HFFc6 (cell line): ENCODE measurements around the gene KCNMA1. TPM values are rescaled to one million over a fixed set of nuclear protein-coding genes. Genes with fewer than 3 reads are reported as not detected.

Experiments used
- DNase-seq: peaks from one replicate; pipeline ENCODE4 v3.0.0-alpha.2; 2018
- H3K27ac Mint-ChIP-seq: 2 replicates; pipeline ENCODE4 v1.8.0; 2020; ENCODE audit warnings: mild to moderate bottlenecking, mixed read lengths
- H3K27me3 Mint-ChIP-seq: 2 replicates; pipeline ENCODE4 v1.8.0; 2021; ENCODE audit warnings: mild to moderate bottlenecking, moderate library complexity, mixed read lengths; ENCODE audit not compliant: insufficient read depth
- H3K36me3 Mint-ChIP-seq: 2 replicates; pipeline ENCODE4 v1.8.0; 2021; ENCODE audit warnings: low read depth, mixed read lengths
- H3K4me1 Mint-ChIP-seq: 2 replicates; pipeline ENCODE4 v1.8.0; 2020; ENCODE audit warnings: low read depth, mixed read lengths
- H3K4me3 Mint-ChIP-seq: 2 replicates; pipeline ENCODE4 v1.8.0; 2020; ENCODE audit warnings: mild to moderate bottlenecking, moderate library complexity, mixed read lengths
- H3K9me3 Mint-ChIP-seq: 2 replicates; pipeline ENCODE4 v1.8.0; 2020; ENCODE audit warnings: mild to moderate bottlenecking, mixed read lengths
- CTCF ChIP-seq: fragments of 200-600 bp; sonication (generic); IDR thresholded peaks from 2 replicates; pipeline ENCODE4 v1.5.0; 2021; ENCODE audit warnings: antibody characterized with exemption, mild to moderate bottlenecking
- total RNA-seq, 6 experiments: library from RNA; stranded (reverse); fragmentation: NEBNext Ultra II Directional; extraction: Animal tissue kit (Norgen Biotek cat#: 25700); gene quantifications; 2 replicates in 1 of 6; 3 replicates in 5 of 6; pipeline ENCODE4 v1.2.3, GENCODE V29; 2021

The KCNMA1 gene
- total RNA-seq, 6 experiments from 2014 or later: 87.1 to 191 (median 93.5) TPM

- TF ChIP-seq CTCF: no peak
- Mint-ChIP-seq H3K4me3 (no peak overlapping the region), H3K36me3 (peaks cover 6% of the 10 kb centered on the region; the same call in 1 of the 2 replicates), H3K9me3 (no peaks in the 10 kb centered on the region), H3K27me3 (peaks cover 2% of the 10 kb centered on the region; the same call in 1 of the 2 replicates), H3K27ac (no peak overlapping the region), H3K4me1 (peaks cover 53% of the 10 kb centered on the region)
- DNase-seq: no peak
Measured at GRCh38 chr10:77431980-77432797, 205.4 kb downstream of the KCNMA1 start.

- Mint-ChIP-seq H3K27me3 (no peaks in the 10 kb centered on the region), H3K27ac (no peak overlapping the region), H3K4me1 (peaks cover 52% of the 10 kb centered on the region), H3K36me3 (peaks cover 6% of the 10 kb centered on the region; the same call in 1 of the 2 replicates), H3K9me3 (no peaks in the 10 kb centered on the region), H3K4me3 (no peak overlapping the region)
- TF ChIP-seq CTCF: no peak
- no peak for DNase-seq
Measured at GRCh38 chr10:77431209-77431611, 206.4 kb downstream of the KCNMA1 start.

- Mint-ChIP-seq H3K9me3 (no peaks in the 10 kb centered on the region), H3K27ac (no peak overlapping the region), H3K27me3 (no peaks in the 10 kb centered on the region), H3K36me3 (peaks cover 6% of the 10 kb centered on the region; the same call in 1 of the 2 replicates), H3K4me1 (peaks cover 52% of the 10 kb centered on the region), H3K4me3 (no peak overlapping the region)
- no peak; the same call in 1 of the 2 replicates for TF ChIP-seq CTCF
- DNase-seq: no peak
Measured at GRCh38 chr10:77430530-77430929, 207.1 kb downstream of the KCNMA1 start.

GRCh38 chr10:77428691-77429395, 208.8 kb downstream of the KCNMA1 start:
- H3K4me3 Mint-ChIP-seq: no peak overlapping the region
- H3K9me3 Mint-ChIP-seq: no peaks in the 10 kb centered on the region
- peaks cover 9% of the 10 kb centered on the region; the same call in 1 of the 2 replicates for H3K36me3 Mint-ChIP-seq
- H3K27ac Mint-ChIP-seq: peak overlapping the region; percentile 10; the same call in 1 of the 2 replicates
- peak; percentile 85 for TF ChIP-seq CTCF
- DNase-seq: peak; percentile 52
- H3K4me1 Mint-ChIP-seq: peaks cover 65% of the 10 kb centered on the region
- no peaks in the 10 kb centered on the region; the same call in 1 of the 2 replicates for H3K27me3 Mint-ChIP-seq

- TF ChIP-seq CTCF: no peak
- Mint-ChIP-seq H3K36me3 (peaks cover 12% of the 10 kb centered on the region; the same call in 1 of the 2 replicates), H3K4me3 (no peak overlapping the region), H3K27me3 (no peaks in the 10 kb centered on the region; the same call in 1 of the 2 replicates), H3K27ac (no peak overlapping the region), H3K4me1 (peaks cover 85% of the 10 kb centered on the region), H3K9me3 (no peaks in the 10 kb centered on the region)
- no peak for DNase-seq
Measured at GRCh38 chr10:77424257-77424656, 213.4 kb downstream of the KCNMA1 start.
